K562 (cell line): ENCODE data around the gene P2RX3. TPM values are rescaled to one million over a fixed set of nuclear protein-coding genes. Genes with fewer than 3 reads are reported as not detected.

Source experiments
- ATAC-seq: fragments of 200-7000 bp; cut with Tn5 transposase; 3 replicates; pipeline ENCODE4 v1.9.1; 2020; ENCODE audit warnings: moderate library complexity
- BruUV-seq: library from RNA; stranded (reverse); fragments of 400-500 nt; replicated peaks from 2 replicates; lab custom pipeline; 2021; lab: Mats Ljungman, UMichigan
- CTCF ChIA-PET: fragments of 300-600 bp; formaldehyde crosslinking; extraction: SDS; loops from one replicate; lab custom pipeline; 2021; ENCODE audit warnings: low intra/inter-chr PET ratio; lab: Yijun Ruan, JAX
- POLR2A ChIA-PET: fragments of 300-600, 350-650 bp; sonication (Branson Sonifier 250); formaldehyde crosslinking; extraction: SDS; loops from one replicate; lab custom pipeline; 2021; ENCODE audit warnings: antibody characterized with exemption, inconsistent platforms; lab: Yijun Ruan, JAX
- DNase-seq, 4 experiments: peaks; one replicate each; pipeline versions ENCODE4 v3.0.0 to v3.0.0-alpha.2; 2011 to 2018; ENCODE audit warnings: low spot score in 3 of 4, mixed read lengths in 3 of 4; ENCODE audit errors: extremely low read depth in 1 of 4
- FAIRE-seq: peaks from 2 replicates; lab custom pipeline; 2011; peaks lifted over from hg19 to GRCh38; lab: Jason Lieb, UNC
- H2AFZ ChIP-seq: 2 replicates; pipeline ENCODE4 v1.6.0; 2011; ENCODE audit warnings: low read depth, low read length, control low read depth, inconsistent platforms
- H3K27ac ChIP-seq: fragments of 200-600 bp; 3 replicates; pipeline ENCODE4 v1.8.0; 2011; ENCODE audit warnings: low read depth, mild to moderate bottlenecking, control low read depth, inconsistent platforms, low read length, moderate library complexity, mixed read lengths; ENCODE audit errors: extremely low read depth
- H3K27me3 ChIP-seq, 2 experiments: fragments of 300-600 bp in 1 of 2; 2 replicates in 1 of 2; 3 replicates in 1 of 2; pipeline versions ENCODE4 v1.6.0 to v1.8.0; 2011; ENCODE audit warnings: inconsistent platforms in 2 of 2, low read length in 2 of 2, mild to moderate bottlenecking in 1 of 2, mixed read lengths in 1 of 2, moderate library complexity in 1 of 2; ENCODE audit not compliant: control insufficient read depth in 2 of 2, insufficient read depth in 2 of 2
- H3K36me3 ChIP-seq: fragments of 300-600 bp; 3 replicates; pipeline ENCODE4 v1.8.0; 2011; ENCODE audit warnings: mild to moderate bottlenecking, low read length, inconsistent platforms; ENCODE audit not compliant: control insufficient read depth, insufficient read depth
- H3K4me1 ChIP-seq, 2 experiments: fragments of 200-600 bp in 1 of 2; replicated peaks in 1 of 2; 2 replicates in 1 of 2; 3 replicates in 1 of 2; pipeline versions ENCODE4 v1.5.1 to v1.8.0; 2011; ENCODE audit warnings: inconsistent platforms in 2 of 2, low read length in 2 of 2, mild to moderate bottlenecking in 1 of 2, mixed read lengths in 1 of 2, moderate library complexity in 1 of 2; ENCODE audit not compliant: control insufficient read depth in 2 of 2, insufficient read depth in 2 of 2
- H3K4me2 ChIP-seq: 2 replicates; pipeline ENCODE4 v1.6.1; 2011; ENCODE audit warnings: low read length, control low read depth, inconsistent platforms, mixed read lengths; ENCODE audit not compliant: insufficient read depth
- H3K4me3 ChIP-seq: fragments of 200-600 bp; sonication (generic), shearing (Covaris generic); 2 replicates; pipeline ENCODE4 v1.5.1; 2016; ENCODE audit warnings: control low read depth, inconsistent platforms
- H3K79me2 ChIP-seq: fragments of 200-600 bp; 3 replicates; pipeline ENCODE4 v1.8.0; 2011; ENCODE audit warnings: low read length, inconsistent platforms; ENCODE audit not compliant: control insufficient read depth, insufficient read depth
- H3K9ac ChIP-seq, 2 experiments: 2 replicates each; pipeline versions ENCODE4 v1.6.0 to v1.6.1; 2011; ENCODE audit warnings: low read depth in 2 of 2, low read length in 2 of 2, control low read depth in 1 of 2, inconsistent platforms in 1 of 2, mild to moderate bottlenecking in 1 of 2, mixed read lengths in 1 of 2; ENCODE audit not compliant: insufficient read depth in 1 of 2
- H3K9me1 ChIP-seq: one replicate; pipeline ENCODE4 v1.6.0; 2011; ENCODE audit warnings: inconsistent platforms, mild to moderate bottlenecking, low read length, moderate library complexity; ENCODE audit not compliant: control insufficient read depth, insufficient read depth
- H3K9me3 ChIP-seq: replicated peaks from 2 replicates; pipeline ENCODE4 v1.5.1; 2011; ENCODE audit warnings: low read depth, low read length, inconsistent platforms; ENCODE audit not compliant: control insufficient read depth, insufficient read depth
- H4K20me1 ChIP-seq: replicated peaks from 2 replicates; pipeline ENCODE4 v1.6.1; 2011; ENCODE audit warnings: low read length, inconsistent platforms, mixed read lengths; ENCODE audit not compliant: control insufficient read depth, insufficient read depth
- CBX3 ChIP-seq, 2 experiments: IDR thresholded peaks; 1 replicate in 1 of 2; 2 replicates in 1 of 2; pipeline ENCODE4 v1.6.1; 2012; ENCODE audit warnings: inconsistent platforms in 2 of 2, low read length in 2 of 2, borderline replicate concordance in 1 of 2, control low read depth in 1 of 2
- CLOCK ChIP-seq: fragments of 250-450 bp; sonication (Bioruptor Pico); IDR thresholded peaks from 2 replicates; pipeline ENCODE4 v1.4.0; 2020; ENCODE audit warnings: mild to moderate bottlenecking, moderate library complexity, borderline replicate concordance
- FOSL1 ChIP-seq: fragments of 200-800 bp; sonication (Bioruptor generic); conservative IDR thresholded peaks from 2 replicates; pipeline ENCODE4 v1.6.1; 2016; ENCODE audit warnings: missing genetic modification characterization, missing compliant biosample characterization
- HMG20B ChIP-seq: fragments of 250-450 bp; sonication (Bioruptor Pico); IDR thresholded peaks from 2 replicates; pipeline ENCODE4 v1.5.0; 2021; ENCODE audit warnings: mild to moderate bottlenecking
- HNRNPK ChIP-seq: fragments of 200-400 bp; formaldehyde crosslinking; IDR thresholded peaks from one replicate; pipeline ENCODE4 v1.6.1; 2018; ENCODE audit warnings: mild to moderate bottlenecking, low read depth, low read length; ENCODE audit not compliant: poor library complexity, severe bottlenecking
- IFI16 ChIP-seq: fragments of 250-450 bp; sonication (Bioruptor Pico); IDR thresholded peaks from 2 replicates; pipeline ENCODE4 v2.1.2; 2022; ENCODE audit warnings: mild to moderate bottlenecking, inconsistent platforms
- LEF1 ChIP-seq: fragments of 450-650 bp; IDR thresholded peaks from 2 replicates; pipeline ENCODE4 v1.6.1; 2016; ENCODE audit warnings: mild to moderate bottlenecking
- MED1 ChIP-seq: sonication (generic); formaldehyde crosslinking; IDR thresholded peaks from 2 replicates; pipeline ENCODE4 v1.8.1; 2023; ENCODE audit warnings: missing genetic modification reagents, borderline replicate concordance
- MLLT1 ChIP-seq, 2 experiments: fragments of 450-650 bp; IDR thresholded peaks; 2 replicates each; pipeline ENCODE4 v1.6.1; 2016
- POLR2AphosphoS5 ChIP-seq: IDR thresholded peaks from 2 replicates; pipeline ENCODE4 v1.6.1; 2011; ENCODE audit warnings: mild to moderate bottlenecking, low read depth, low read length, moderate library complexity; ENCODE audit not compliant: control insufficient read depth, insufficient read depth
- SOX6 ChIP-seq: fragments of 450-650 bp; IDR thresholded peaks from 2 replicates; pipeline ENCODE4 v1.6.1; 2014; ENCODE audit warnings: mild to moderate bottlenecking
- TAL1 ChIP-seq: fragments of 450-650 bp; IDR thresholded peaks from 2 replicates; pipeline ENCODE4 v1.6.1; 2016; ENCODE audit warnings: mild to moderate bottlenecking
- THRB ChIP-seq: fragments of 450-650 bp; formaldehyde crosslinking; conservative IDR thresholded peaks from 2 replicates; pipeline ENCODE4 v1.4.0; 2022; ENCODE audit warnings: mild to moderate bottlenecking, missing genetic modification characterization
- ZBTB26 ChIP-seq: fragments of 450-650 bp; formaldehyde crosslinking; IDR thresholded peaks from 2 replicates; pipeline ENCODE4 v1.4.0; 2022; ENCODE audit warnings: missing genetic modification characterization
- WGBS: fragments of 100-300 bp; shearing (Covaris generic); methylation state at CpG from one replicate; pipeline ENCODE4 v1.1.6; 2016; ENCODE audit warnings: low coverage, mixed read lengths; ENCODE audit not compliant: insufficient coverage; ENCODE audit errors: missing lambda C conversion rate; 5-methylcytosine and 5-hydroxymethylcytosine counted together
- in situ Hi-C: fragments of 300-500 bp; cut with MboI; formaldehyde crosslinking; loops from 4 replicates; pipeline ENCODE4 v1.15.0; 2018; ENCODE audit warnings: inconsistent platforms, mixed read lengths
- intact Hi-C: fragments of 100-400 bp; cut with micrococcal nuclease; formaldehyde crosslinking; loops from 2 replicates; pipeline ENCODE4 v1.14.2; 2022
- polyA plus RNA-seq, 8 experiments: library from polyadenylated mRNA; depleted of rRNA in 4 of 8; stranded (reverse) in 5 of 8; unstranded in 3 of 8; fragments of >200 nt; fragmentation: Nextera tagmentation in 2 of 8; fragmentation: Illumina TruSeq in 1 of 8; extraction: Ambion mirVana in 2 of 8; extraction: Trizol in 1 of 8; gene quantifications; 2 replicates each; pipeline versions ENCODE4 v1.2.1 to v1.2.3, GENCODE V29; 2011 to 2014; ENCODE audit warnings: inconsistent platforms in 1 of 8, missing spikeins in 1 of 8
- total RNA-seq, 7 experiments: library from RNA; depleted of rRNA in 6 of 7; stranded (reverse); fragments of >200 nt in 6 of 7; fragmentation: Illumina TruSeq in 2 of 7; extraction: Trizol in 2 of 7; gene quantifications; 2 replicates each; pipeline versions ENCODE4 v1.2.1 to v1.2.3, GENCODE V29; 2011 to 2021; ENCODE audit warnings: low replicate concordance in 1 of 7

P2RX3 gene
- total and polyA plus RNA-seq, 9 of the 15 experiments (the other 6 are each of a cell fraction or from before 2014, with no cell fraction given): not detected

GRCh38 chr11:57322256-57323166 lies 15.6 kb upstream of the P2RX3 start:
- BruUV-seq: TSS peak; percentile 35
- Histone ChIP-seq H3K36me3 (peaks cover 56% of the 10 kb centered on the region), H3K79me2 (peaks cover 39% of the 10 kb centered on the region), H3K9ac (peak overlapping the region; percentile 24 to 87), H2AFZ (no peak overlapping the region; the same call in 1 of the 2 replicates), H3K4me3 (peak overlapping the region; percentile 18), H3K4me1 (peaks cover 47 to 61% of the 10 kb centered on the region in 2 experiments), H3K4me2 (peak overlapping the region; percentile 78), H4K20me1 (peaks cover 7% of the 10 kb centered on the region), H3K9me1 (peaks cover 7% of the 10 kb centered on the region), H3K27ac (peak overlapping the region; percentile 49; the same call in 2 of the 3 replicates), H3K27me3 (no peaks in the 10 kb centered on the region), H3K9me3 (no peaks in the 10 kb centered on the region)
- in situ Hi-C loops: no loop called here
- DNase-seq: peak; percentile 50 to 71 (median 53)
- peak; percentile 8 for ATAC-seq
- CTCF ChIA-PET: no interaction called here
- FAIRE-seq: peak; percentile 78
- 2% methylated on average over 10 of the region's 13 CpGs for WGBS
- intact Hi-C loops: loop anchor here (1.0 kb wide), 1 partner anchor 11 kb away; no protein-coding TSS in a partner anchor
- POLR2A ChIA-PET: interaction anchor here (0.6 to 6.3 kb wide), 10 partner anchors 9 to 463 kb away, joined by 3 to 68 read pairs (median 3); no protein-coding TSS in a partner anchor
- TF ChIP-seq SOX6 (peak; percentile 37; the same call in 1 of the 2 replicates), MLLT1 (IDR thresholded peaks at IDR 0.05) (no peak), FOSL1 (tag) (peak; percentile 65), IFI16 (CRISPR knock-in tag) (no peak), MED1 (CRISPR knock-in tag) (no peak), ZBTB26 (CRISPR knock-in tag) (0 out of 2 replicates have a peak, but pooled peaks have one; percentile 30), HMG20B (CRISPR knock-in tag) (no peak), CBX3 (IDR thresholded peaks at IDR 0.05; ENCODE audit: borderline replicate concordance in 1 of 2, low read length in 2 of 2) (no peak), THRB (CRISPR knock-in tag) (0 out of 2 replicates have a peak, but pooled peaks have one; percentile 44), HNRNPK (no peak), TAL1 (no peak), CLOCK (CRISPR knock-in tag) (no peak), POLR2AphosphoS5 (no peak), LEF1 (no peak)
